SK-N-SH (cell line): ENCODE data around the gene CHAC1. TPM values are rescaled to one million over a fixed set of nuclear protein-coding genes. Genes with fewer than 3 reads are reported as not detected.

Source experiments
- CTCF ChIA-PET: fragments of 300-600, 350-600 bp; formaldehyde crosslinking; extraction: SDS; loops from one replicate; lab custom pipeline; 2021; lab: Yijun Ruan, JAX
- POLR2A ChIA-PET: fragments of 350-600 bp; sonication (Branson Sonifier 250); formaldehyde crosslinking; extraction: SDS; loops from one replicate; lab custom pipeline; 2020; ENCODE audit warnings: antibody characterized with exemption, inconsistent platforms; lab: Yijun Ruan, JAX
- DNase-seq: peaks from one replicate; pipeline ENCODE4 v3.0.0; 2012
- H2AFZ ChIP-seq: fragments of 200-600 bp; sonication (generic); 2 replicates; pipeline ENCODE4 v1.8.1; 2016; ENCODE audit warnings: antibody characterized with exemption, mild to moderate bottlenecking, low read depth
- H3F3A ChIP-seq: fragments of 200-600 bp; sonication (generic); replicated peaks from 2 replicates; pipeline ENCODE3; 2016; ENCODE audit warnings: antibody characterized with exemption, mild to moderate bottlenecking; ENCODE audit not compliant: insufficient read depth
- H3K27ac ChIP-seq, 2 experiments: fragments of 200-500 bp in 1 of 2; fragments of 200-600 bp in 1 of 2; sonication (Bioruptor generic) in 1 of 2; sonication (generic), shearing (Covaris generic) in 1 of 2; 2 replicates each; pipeline versions ENCODE4 v1.5.1 to v1.6.1; 2014 to 2016; ENCODE audit warnings: low read depth in 2 of 2, inconsistent platforms in 1 of 2, low read length in 1 of 2, mild to moderate bottlenecking in 1 of 2, mixed read lengths in 1 of 2
- H3K27me3 ChIP-seq: fragments of 200-600 bp; sonication (generic), shearing (Covaris generic); 2 replicates; pipeline ENCODE4 v1.6.1; 2016; ENCODE audit warnings: mixed run types; ENCODE audit not compliant: insufficient read depth
- H3K36me3 ChIP-seq, 2 experiments: fragments of 200-500 bp in 1 of 2; fragments of 200-600 bp in 1 of 2; sonication (Bioruptor generic) in 1 of 2; sonication (generic) in 1 of 2; replicated peaks in 1 of 2; 2 replicates each; pipeline versions ENCODE3 to v1.5.1; 2014 to 2016; ENCODE audit warnings: low read length in 1 of 2, mild to moderate bottlenecking in 1 of 2; ENCODE audit not compliant: insufficient read depth in 2 of 2, control insufficient read depth in 1 of 2
- H3K4me1 ChIP-seq, 2 experiments: fragments of 200-500 bp in 1 of 2; fragments of 200-600 bp in 1 of 2; sonication (Bioruptor generic) in 1 of 2; sonication (generic), shearing (Covaris generic) in 1 of 2; 2 replicates each; pipeline versions ENCODE4 v1.5.1 to v1.6.1; 2014 to 2016; ENCODE audit warnings: low read depth in 1 of 2, low read length in 1 of 2, mixed run types in 1 of 2; ENCODE audit not compliant: insufficient read depth in 2 of 2, control insufficient read depth in 1 of 2
- H3K4me2 ChIP-seq: fragments of 200-600 bp; sonication (generic), shearing (Covaris generic); 2 replicates; pipeline ENCODE4 v1.6.1; 2017; ENCODE audit warnings: mixed run types
- H3K4me3 ChIP-seq, 2 experiments: fragments of 200-500 bp in 1 of 2; fragments of 200-600 bp in 1 of 2; sonication (Bioruptor generic) in 1 of 2; sonication (generic), shearing (Covaris generic) in 1 of 2; 2 replicates each; pipeline versions ENCODE4 v1.5.1 to v1.8.1; 2014 to 2016; ENCODE audit warnings: low read depth in 2 of 2, inconsistent platforms in 1 of 2, low read length in 1 of 2, mild to moderate bottlenecking in 1 of 2, mixed read lengths in 1 of 2, moderate library complexity in 1 of 2
- H3K79me2 ChIP-seq: fragments of 200-600 bp; sonication (generic); 2 replicates; pipeline ENCODE4 v1.8.1; 2017; ENCODE audit warnings: mild to moderate bottlenecking; ENCODE audit not compliant: insufficient read depth
- H3K9ac ChIP-seq: fragments of 200-600 bp; sonication (generic); 2 replicates; pipeline ENCODE4 v1.6.1; 2017; ENCODE audit warnings: mixed run types
- H3K9me2 ChIP-seq: fragments of 200-600 bp; sonication (generic); 2 replicates; pipeline ENCODE4 v1.6.1; 2017; ENCODE audit warnings: mixed run types
- H3K9me3 ChIP-seq: fragments of 200-600 bp; sonication (generic); 2 replicates; pipeline ENCODE4 v1.6.1; 2017; ENCODE audit warnings: mixed run types, mild to moderate bottlenecking, moderate library complexity
- H4K20me1 ChIP-seq: fragments of 200-600 bp; sonication (generic); 2 replicates; pipeline ENCODE4 v1.6.1; 2017; ENCODE audit warnings: mild to moderate bottlenecking, mixed run types; ENCODE audit not compliant: insufficient read depth
- CHD2 ChIP-seq: fragments of 150-350 bp; IDR thresholded peaks from 2 replicates; pipeline ENCODE4 v1.6.1; 2018; ENCODE audit warnings: low read length; ENCODE audit not compliant: partially characterized antibody
- EZH2phosphoT487 ChIP-seq: fragments of 200-600 bp; sonication (generic); IDR thresholded peaks from 2 replicates; pipeline ENCODE4 v1.6.1; 2017; ENCODE audit warnings: low read depth, mixed run types, mild to moderate bottlenecking, antibody characterized with exemption, moderate library complexity, borderline replicate concordance
- FOSL2 ChIP-seq: IDR thresholded peaks from 2 replicates; pipeline ENCODE4 v1.4.0; 2012; ENCODE audit warnings: low read depth, mild to moderate bottlenecking, moderate library complexity, borderline replicate concordance
- GABPA ChIP-seq: IDR thresholded peaks from 2 replicates; pipeline ENCODE4 v1.4.0; 2012; ENCODE audit warnings: low read depth, mild to moderate bottlenecking
- GATA2 ChIP-seq: sonication (generic); formaldehyde crosslinking; IDR thresholded peaks from 2 replicates; pipeline ENCODE4 v1.5.0; 2020; ENCODE audit warnings: mild to moderate bottlenecking, missing genetic modification reagents
- MEF2A ChIP-seq: IDR thresholded peaks from 2 replicates; pipeline ENCODE4 v1.4.0; 2012; ENCODE audit warnings: low read depth, borderline replicate concordance
- NFIC ChIP-seq: IDR thresholded peaks from 2 replicates; pipeline ENCODE4 v1.4.0; 2012; ENCODE audit warnings: borderline replicate concordance
- NRF1 ChIP-seq: IDR thresholded peaks from 2 replicates; pipeline ENCODE4 v1.6.1; 2012; ENCODE audit warnings: low read depth, mild to moderate bottlenecking, low read length
- RAD21 ChIP-seq: IDR thresholded peaks from 2 replicates; pipeline ENCODE4 v1.6.1; 2012; ENCODE audit warnings: mild to moderate bottlenecking, low read length
- RCOR1 ChIP-seq: fragments of 150-350 bp; IDR thresholded peaks from 2 replicates; pipeline ENCODE4 v1.6.1; 2017; ENCODE audit warnings: antibody characterized with exemption, low read length
- RXRA ChIP-seq: IDR thresholded peaks from 2 replicates; pipeline ENCODE4 v1.4.0; 2012; ENCODE audit warnings: low read depth, mild to moderate bottlenecking, borderline replicate concordance
- TAF1 ChIP-seq: IDR thresholded peaks from 2 replicates; pipeline ENCODE4 v1.6.1; 2012; ENCODE audit warnings: low read depth, mild to moderate bottlenecking, low read length, moderate library complexity, borderline replicate concordance
- TEAD4 ChIP-seq: IDR thresholded peaks from 2 replicates; pipeline ENCODE4 v1.4.0; 2012; ENCODE audit warnings: mild to moderate bottlenecking, borderline replicate concordance; ENCODE audit not compliant: insufficient read depth
- WGBS: methylation state at CpG from one replicate; pipeline ENCODE4 v1.1.6; 2017; ENCODE audit warnings: low lambda C conversion rate; 5-methylcytosine and 5-hydroxymethylcytosine counted together
- polyA plus RNA-seq, 3 experiments: library from polyadenylated mRNA; depleted of rRNA; stranded (reverse); fragments of >200 nt; gene quantifications; 2 replicates each; pipeline ENCODE4 v1.2.3, GENCODE V29; 2012
- TF ChIP-seq, protein P1 (sequence below): IDR thresholded peaks from 2 replicates; pipeline ENCODE4 v1.4.0; 2012; ENCODE audit warnings: low read depth
- TF ChIP-seq, protein P2 (sequence below): IDR thresholded peaks from 2 replicates; pipeline ENCODE4 v1.6.1; 2012; ENCODE audit warnings: mild to moderate bottlenecking, low read depth, low read length, moderate library complexity
- TF ChIP-seq, protein P3 (sequence below): fragments of 200-600 bp; sonication (generic); IDR thresholded peaks from 2 replicates; pipeline ENCODE4 v1.6.1; 2017; ENCODE audit warnings: antibody characterized with exemption, mild to moderate bottlenecking, moderate library complexity
- TF ChIP-seq, protein P4 (sequence below): fragments of 150-350 bp; IDR thresholded peaks from 2 replicates; pipeline ENCODE4 v1.6.1; 2016; ENCODE audit warnings: mild to moderate bottlenecking, low read depth, low read length
- TF ChIP-seq, protein P5 (sequence below): IDR thresholded peaks from 2 replicates; pipeline ENCODE4 v1.4.0; 2012; ENCODE audit warnings: low read depth, borderline replicate concordance

CHAC1 gene
- polyA plus RNA-seq, 1 of the 3 experiments (the other 2 are of a cell fraction), result 9.3 TPM

DNA sequence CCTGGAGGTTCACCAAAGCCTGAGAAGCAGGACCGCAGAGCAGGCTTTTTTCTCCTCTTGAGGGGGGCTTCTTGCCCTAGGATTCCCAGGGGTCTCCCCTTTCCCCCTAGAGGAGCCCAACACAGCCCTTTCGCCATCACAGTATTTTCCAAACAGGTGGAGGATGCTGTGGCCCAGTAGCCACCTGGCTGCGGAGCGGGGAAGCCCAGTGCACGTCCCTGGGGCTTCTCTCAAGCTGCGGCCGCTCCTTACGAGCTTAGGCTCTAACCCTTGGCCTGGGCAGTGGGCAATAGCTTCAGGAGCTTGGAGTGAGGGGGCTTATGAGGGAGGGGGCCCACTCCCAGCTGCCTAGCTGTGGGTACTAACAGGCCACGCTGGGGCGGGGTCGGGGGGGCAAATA lies 35.7 kb upstream of the CHAC1 start (continued):
- TF ChIP-seq EZH2phosphoT487, result no peak
- TF ChIP-seq, all 33 proteins: peak for 0

DNA sequence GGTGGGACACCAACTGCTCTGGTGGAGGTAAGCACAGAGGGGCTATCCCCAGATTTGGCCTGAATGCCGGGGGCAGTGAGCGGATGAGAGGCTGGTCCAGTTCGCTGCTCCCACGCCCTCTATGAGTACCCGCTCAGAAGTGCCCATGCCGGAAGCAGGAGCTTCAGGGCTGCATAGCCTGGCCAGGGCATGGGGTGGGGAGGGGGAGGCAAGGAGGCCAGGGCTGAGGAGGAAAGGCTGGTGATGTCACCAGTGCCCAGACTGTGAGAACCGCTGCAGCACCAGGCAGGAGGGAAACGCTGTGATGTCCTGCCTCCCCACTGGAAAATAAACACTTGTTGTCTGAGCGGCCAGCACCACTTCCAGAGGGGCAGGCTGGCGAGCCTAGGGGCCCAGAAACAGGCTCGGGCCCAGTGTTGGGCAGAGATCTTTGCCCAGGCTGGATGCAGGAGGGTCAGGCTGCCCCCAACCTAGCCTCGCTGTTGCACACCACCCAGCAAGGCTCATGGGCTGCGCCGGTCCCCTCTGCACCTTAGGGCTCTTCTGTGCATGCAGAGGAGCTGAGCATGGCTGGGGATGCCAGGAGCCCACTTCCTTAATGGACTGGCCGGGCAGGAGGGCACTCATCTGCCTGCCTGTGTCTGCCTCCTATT lies 35.0 kb upstream of the CHAC1 start:
- H4K20me1 ChIP-seq, result no peaks in the 10 kb centered on the region
- no peaks in the 10 kb centered on the region for H3K79me2 ChIP-seq
- H3K9me2 ChIP-seq, result no peaks in the 10 kb centered on the region
- 87% methylated on average over 11 of the region's 15 CpGs for WGBS
- ChIA-PET POLR2A (no interaction called here), CTCF (interaction anchor here (1.2 to 33.6 kb wide), 5 partner anchors 12 to 267 kb away, joined by 3 to 675 read pairs (median 25); partner anchors contain the start of genes DLL4 and VPS18)
- no peak overlapping the region for H3K4me2 ChIP-seq
- no peak overlapping the region for H2AFZ ChIP-seq
- H3K36me3 ChIP-seq, result no peaks in the 10 kb centered on the region
- H3K4me1 ChIP-seq, result no peaks in the 10 kb centered on the region
- no peak overlapping the region for H3K4me3 ChIP-seq
- no peaks in the 10 kb centered on the region for H3K9me3 ChIP-seq
- H3K27ac ChIP-seq, result no peak overlapping the region
- H3F3A ChIP-seq, result no peaks in the 10 kb centered on the region
- no peak overlapping the region for H3K9ac ChIP-seq
- H3K27me3 ChIP-seq, result no peaks in the 10 kb centered on the region
- TF ChIP-seq, protein P1, sequence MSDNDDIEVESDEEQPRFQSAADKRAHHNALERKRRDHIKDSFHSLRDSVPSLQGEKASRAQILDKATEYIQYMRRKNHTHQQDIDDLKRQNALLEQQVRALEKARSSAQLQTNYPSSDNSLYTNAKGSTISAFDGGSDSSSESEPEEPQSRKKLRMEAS, result no peak
- no peak for TF ChIP-seq GABPA
- TF ChIP-seq FOSL2, result no peak
- TF ChIP-seq CHD2, result no peak
- no peak for TF ChIP-seq MEF2A
- TF ChIP-seq RAD21, result no peak
- TF ChIP-seq, protein P2, sequence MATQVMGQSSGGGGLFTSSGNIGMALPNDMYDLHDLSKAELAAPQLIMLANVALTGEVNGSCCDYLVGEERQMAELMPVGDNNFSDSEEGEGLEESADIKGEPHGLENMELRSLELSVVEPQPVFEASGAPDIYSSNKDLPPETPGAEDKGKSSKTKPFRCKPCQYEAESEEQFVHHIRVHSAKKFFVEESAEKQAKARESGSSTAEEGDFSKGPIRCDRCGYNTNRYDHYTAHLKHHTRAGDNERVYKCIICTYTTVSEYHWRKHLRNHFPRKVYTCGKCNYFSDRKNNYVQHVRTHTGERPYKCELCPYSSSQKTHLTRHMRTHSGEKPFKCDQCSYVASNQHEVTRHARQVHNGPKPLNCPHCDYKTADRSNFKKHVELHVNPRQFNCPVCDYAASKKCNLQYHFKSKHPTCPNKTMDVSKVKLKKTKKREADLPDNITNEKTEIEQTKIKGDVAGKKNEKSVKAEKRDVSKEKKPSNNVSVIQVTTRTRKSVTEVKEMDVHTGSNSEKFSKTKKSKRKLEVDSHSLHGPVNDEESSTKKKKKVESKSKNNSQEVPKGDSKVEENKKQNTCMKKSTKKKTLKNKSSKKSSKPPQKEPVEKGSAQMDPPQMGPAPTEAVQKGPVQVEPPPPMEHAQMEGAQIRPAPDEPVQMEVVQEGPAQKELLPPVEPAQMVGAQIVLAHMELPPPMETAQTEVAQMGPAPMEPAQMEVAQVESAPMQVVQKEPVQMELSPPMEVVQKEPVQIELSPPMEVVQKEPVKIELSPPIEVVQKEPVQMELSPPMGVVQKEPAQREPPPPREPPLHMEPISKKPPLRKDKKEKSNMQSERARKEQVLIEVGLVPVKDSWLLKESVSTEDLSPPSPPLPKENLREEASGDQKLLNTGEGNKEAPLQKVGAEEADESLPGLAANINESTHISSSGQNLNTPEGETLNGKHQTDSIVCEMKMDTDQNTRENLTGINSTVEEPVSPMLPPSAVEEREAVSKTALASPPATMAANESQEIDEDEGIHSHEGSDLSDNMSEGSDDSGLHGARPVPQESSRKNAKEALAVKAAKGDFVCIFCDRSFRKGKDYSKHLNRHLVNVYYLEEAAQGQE, result no peak
- no peak for TF ChIP-seq NRF1
- TF ChIP-seq GATA2, result no peak
- TF ChIP-seq RXRA, result no peak
- no peak for TF ChIP-seq NFIC
- TF ChIP-seq TAF1, result no peak
- no peak for TF ChIP-seq EZH2phosphoT487
- TF ChIP-seq, protein P3, sequence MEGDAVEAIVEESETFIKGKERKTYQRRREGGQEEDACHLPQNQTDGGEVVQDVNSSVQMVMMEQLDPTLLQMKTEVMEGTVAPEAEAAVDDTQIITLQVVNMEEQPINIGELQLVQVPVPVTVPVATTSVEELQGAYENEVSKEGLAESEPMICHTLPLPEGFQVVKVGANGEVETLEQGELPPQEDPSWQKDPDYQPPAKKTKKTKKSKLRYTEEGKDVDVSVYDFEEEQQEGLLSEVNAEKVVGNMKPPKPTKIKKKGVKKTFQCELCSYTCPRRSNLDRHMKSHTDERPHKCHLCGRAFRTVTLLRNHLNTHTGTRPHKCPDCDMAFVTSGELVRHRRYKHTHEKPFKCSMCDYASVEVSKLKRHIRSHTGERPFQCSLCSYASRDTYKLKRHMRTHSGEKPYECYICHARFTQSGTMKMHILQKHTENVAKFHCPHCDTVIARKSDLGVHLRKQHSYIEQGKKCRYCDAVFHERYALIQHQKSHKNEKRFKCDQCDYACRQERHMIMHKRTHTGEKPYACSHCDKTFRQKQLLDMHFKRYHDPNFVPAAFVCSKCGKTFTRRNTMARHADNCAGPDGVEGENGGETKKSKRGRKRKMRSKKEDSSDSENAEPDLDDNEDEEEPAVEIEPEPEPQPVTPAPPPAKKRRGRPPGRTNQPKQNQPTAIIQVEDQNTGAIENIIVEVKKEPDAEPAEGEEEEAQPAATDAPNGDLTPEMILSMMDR, result no peak
- TF ChIP-seq, protein P4, sequence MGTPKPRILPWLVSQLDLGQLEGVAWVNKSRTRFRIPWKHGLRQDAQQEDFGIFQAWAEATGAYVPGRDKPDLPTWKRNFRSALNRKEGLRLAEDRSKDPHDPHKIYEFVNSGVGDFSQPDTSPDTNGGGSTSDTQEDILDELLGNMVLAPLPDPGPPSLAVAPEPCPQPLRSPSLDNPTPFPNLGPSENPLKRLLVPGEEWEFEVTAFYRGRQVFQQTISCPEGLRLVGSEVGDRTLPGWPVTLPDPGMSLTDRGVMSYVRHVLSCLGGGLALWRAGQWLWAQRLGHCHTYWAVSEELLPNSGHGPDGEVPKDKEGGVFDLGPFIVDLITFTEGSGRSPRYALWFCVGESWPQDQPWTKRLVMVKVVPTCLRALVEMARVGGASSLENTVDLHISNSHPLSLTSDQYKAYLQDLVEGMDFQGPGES, result no peak
- TF ChIP-seq TEAD4, result no peak
- TF ChIP-seq RCOR1, result no peak
- TF ChIP-seq, protein P5, sequence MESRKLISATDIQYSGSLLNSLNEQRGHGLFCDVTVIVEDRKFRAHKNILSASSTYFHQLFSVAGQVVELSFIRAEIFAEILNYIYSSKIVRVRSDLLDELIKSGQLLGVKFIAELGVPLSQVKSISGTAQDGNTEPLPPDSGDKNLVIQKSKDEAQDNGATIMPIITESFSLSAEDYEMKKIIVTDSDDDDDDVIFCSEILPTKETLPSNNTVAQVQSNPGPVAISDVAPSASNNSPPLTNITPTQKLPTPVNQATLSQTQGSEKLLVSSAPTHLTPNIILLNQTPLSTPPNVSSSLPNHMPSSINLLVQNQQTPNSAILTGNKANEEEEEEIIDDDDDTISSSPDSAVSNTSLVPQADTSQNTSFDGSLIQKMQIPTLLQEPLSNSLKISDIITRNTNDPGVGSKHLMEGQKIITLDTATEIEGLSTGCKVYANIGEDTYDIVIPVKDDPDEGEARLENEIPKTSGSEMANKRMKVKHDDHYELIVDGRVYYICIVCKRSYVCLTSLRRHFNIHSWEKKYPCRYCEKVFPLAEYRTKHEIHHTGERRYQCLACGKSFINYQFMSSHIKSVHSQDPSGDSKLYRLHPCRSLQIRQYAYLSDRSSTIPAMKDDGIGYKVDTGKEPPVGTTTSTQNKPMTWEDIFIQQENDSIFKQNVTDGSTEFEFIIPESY, result no peak
- no peak for DNase-seq
